ENCODE data around the gene TMEM37.

DNA sequence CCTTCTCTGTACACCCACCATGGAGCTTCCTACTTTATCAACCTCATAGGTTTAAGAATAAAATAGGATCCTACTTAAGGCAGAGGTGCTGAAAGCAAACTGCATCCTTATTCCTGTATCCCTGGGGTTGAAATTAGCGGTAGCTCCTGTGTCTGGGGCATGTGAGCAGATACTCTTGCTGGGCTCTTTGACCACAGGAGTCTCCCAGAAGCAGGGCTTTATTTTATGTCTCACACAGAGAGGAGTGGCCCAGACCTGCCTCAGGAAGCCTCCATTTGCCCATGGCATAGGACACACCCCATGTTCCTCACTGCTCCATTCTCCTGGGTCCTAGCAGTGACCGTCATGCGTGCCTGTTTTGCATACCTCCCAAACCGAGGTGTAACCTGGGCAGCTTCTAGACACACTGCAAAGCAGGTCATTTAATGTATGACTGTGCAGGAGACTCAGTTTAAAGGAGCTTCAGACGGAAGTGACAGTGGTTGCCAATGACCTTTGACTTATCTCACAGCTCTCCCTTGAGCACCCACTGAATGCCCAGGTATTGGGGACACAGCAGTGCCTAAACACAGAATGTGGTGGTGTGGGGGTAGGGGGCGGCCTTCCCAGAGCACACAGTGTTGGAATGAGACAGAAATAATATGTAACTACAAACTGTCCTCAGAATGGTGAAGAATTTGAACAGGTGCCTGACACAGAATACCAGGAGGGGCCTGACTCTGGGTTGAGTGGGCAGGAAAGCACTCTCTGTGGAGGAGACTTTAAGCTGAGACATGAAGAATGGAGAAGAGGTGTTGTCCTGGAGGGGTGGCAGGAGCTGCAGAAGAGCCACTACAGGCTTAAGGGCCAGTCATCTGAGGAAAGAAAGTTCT is 3.7 kb downstream of the TMEM37 start:
- TF ChIP-seq, protein P1, sequence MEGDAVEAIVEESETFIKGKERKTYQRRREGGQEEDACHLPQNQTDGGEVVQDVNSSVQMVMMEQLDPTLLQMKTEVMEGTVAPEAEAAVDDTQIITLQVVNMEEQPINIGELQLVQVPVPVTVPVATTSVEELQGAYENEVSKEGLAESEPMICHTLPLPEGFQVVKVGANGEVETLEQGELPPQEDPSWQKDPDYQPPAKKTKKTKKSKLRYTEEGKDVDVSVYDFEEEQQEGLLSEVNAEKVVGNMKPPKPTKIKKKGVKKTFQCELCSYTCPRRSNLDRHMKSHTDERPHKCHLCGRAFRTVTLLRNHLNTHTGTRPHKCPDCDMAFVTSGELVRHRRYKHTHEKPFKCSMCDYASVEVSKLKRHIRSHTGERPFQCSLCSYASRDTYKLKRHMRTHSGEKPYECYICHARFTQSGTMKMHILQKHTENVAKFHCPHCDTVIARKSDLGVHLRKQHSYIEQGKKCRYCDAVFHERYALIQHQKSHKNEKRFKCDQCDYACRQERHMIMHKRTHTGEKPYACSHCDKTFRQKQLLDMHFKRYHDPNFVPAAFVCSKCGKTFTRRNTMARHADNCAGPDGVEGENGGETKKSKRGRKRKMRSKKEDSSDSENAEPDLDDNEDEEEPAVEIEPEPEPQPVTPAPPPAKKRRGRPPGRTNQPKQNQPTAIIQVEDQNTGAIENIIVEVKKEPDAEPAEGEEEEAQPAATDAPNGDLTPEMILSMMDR (IDR thresholded peaks at IDR 0.05): no peak
- TF ChIP-seq, protein P2, sequence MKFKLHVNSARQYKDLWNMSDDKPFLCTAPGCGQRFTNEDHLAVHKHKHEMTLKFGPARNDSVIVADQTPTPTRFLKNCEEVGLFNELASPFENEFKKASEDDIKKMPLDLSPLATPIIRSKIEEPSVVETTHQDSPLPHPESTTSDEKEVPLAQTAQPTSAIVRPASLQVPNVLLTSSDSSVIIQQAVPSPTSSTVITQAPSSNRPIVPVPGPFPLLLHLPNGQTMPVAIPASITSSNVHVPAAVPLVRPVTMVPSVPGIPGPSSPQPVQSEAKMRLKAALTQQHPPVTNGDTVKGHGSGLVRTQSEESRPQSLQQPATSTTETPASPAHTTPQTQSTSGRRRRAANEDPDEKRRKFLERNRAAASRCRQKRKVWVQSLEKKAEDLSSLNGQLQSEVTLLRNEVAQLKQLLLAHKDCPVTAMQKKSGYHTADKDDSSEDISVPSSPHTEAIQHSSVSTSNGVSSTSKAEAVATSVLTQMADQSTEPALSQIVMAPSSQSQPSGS (CRISPR knock-in tag; IDR thresholded peaks at IDR 0.05; ENCODE audit: borderline replicate concordance, low read depth): no peak
- TF ChIP-seq, protein P3, sequence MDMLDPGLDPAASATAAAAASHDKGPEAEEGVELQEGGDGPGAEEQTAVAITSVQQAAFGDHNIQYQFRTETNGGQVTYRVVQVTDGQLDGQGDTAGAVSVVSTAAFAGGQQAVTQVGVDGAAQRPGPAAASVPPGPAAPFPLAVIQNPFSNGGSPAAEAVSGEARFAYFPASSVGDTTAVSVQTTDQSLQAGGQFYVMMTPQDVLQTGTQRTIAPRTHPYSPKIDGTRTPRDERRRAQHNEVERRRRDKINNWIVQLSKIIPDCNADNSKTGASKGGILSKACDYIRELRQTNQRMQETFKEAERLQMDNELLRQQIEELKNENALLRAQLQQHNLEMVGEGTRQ (CRISPR knock-in tag; IDR thresholded peaks at IDR 0.05): no peak
- TF ChIP-seq ZNF671 (CRISPR knock-in tag; IDR thresholded peaks at IDR 0.05): no peak
- no peak for TF ChIP-seq NR2C2 (CRISPR knock-in tag; IDR thresholded peaks at IDR 0.05)
- no peak for TF ChIP-seq ELF4 (CRISPR knock-in tag; IDR thresholded peaks at IDR 0.05; ENCODE audit: low read depth)
- no peak for TF ChIP-seq ESRRA (CRISPR knock-in tag; IDR thresholded peaks at IDR 0.05; ENCODE audit: borderline replicate concordance)
- no peak for TF ChIP-seq ETV6 (CRISPR knock-in tag; IDR thresholded peaks at IDR 0.05)
- TF ChIP-seq, protein P4, sequence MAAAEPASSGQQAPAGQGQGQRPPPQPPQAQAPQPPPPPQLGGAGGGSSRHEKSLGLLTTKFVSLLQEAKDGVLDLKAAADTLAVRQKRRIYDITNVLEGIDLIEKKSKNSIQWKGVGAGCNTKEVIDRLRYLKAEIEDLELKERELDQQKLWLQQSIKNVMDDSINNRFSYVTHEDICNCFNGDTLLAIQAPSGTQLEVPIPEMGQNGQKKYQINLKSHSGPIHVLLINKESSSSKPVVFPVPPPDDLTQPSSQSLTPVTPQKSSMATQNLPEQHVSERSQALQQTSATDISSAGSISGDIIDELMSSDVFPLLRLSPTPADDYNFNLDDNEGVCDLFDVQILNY (CRISPR knock-in tag; IDR thresholded peaks at IDR 0.05): no peak
- TF ChIP-seq, protein P5, sequence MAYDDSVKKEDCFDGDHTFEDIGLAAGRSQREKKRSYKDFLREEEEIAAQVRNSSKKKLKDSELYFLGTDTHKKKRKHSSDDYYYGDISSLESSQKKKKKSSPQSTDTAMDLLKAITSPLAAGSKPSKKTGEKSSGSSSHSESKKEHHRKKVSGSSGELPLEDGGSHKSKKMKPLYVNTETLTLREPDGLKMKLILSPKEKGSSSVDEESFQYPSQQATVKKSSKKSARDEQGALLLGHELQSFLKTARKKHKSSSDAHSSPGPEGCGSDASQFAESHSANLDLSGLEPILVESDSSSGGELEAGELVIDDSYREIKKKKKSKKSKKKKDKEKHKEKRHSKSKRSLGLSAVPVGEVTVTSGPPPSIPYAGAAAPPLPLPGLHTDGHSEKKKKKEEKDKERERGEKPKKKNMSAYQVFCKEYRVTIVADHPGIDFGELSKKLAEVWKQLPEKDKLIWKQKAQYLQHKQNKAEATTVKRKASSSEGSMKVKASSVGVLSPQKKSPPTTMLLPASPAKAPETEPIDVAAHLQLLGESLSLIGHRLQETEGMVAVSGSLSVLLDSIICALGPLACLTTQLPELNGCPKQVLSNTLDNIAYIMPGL (CRISPR knock-in tag; IDR thresholded peaks at IDR 0.05): no peak
- TF ChIP-seq CREB1 (CRISPR knock-in tag; IDR thresholded peaks at IDR 0.05): no peak

Measured in WTC11 (cell line).